ENCODE data around the gene CNST.
"Not testable (repeated sequence)": the region's sequence is repeated elsewhere in the genome, so short reads cannot be mapped to it uniquely, and the experiment has no call there.

CNST gene

DNA sequence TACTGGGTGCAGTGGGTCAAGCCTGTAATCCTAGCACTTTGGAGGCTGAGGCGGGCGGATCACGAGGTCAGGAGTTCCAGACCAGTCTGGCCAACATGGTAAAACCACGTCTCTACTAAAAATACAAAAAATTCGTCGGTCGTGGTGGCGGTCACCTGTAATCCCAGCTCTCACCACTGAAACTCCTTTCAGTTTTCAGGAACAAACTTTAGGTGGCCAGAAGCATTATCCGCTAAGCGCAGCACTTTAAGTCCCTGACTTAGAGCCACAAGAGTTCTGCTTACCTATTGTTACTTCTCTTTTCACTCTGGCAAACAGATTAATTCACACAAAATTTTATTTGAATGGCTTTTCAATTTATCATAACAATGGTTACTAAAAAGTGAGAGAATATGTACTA lies 5.4 kb upstream of the CNST start:
- DNase-seq: not testable (repeated sequence)

DNA sequence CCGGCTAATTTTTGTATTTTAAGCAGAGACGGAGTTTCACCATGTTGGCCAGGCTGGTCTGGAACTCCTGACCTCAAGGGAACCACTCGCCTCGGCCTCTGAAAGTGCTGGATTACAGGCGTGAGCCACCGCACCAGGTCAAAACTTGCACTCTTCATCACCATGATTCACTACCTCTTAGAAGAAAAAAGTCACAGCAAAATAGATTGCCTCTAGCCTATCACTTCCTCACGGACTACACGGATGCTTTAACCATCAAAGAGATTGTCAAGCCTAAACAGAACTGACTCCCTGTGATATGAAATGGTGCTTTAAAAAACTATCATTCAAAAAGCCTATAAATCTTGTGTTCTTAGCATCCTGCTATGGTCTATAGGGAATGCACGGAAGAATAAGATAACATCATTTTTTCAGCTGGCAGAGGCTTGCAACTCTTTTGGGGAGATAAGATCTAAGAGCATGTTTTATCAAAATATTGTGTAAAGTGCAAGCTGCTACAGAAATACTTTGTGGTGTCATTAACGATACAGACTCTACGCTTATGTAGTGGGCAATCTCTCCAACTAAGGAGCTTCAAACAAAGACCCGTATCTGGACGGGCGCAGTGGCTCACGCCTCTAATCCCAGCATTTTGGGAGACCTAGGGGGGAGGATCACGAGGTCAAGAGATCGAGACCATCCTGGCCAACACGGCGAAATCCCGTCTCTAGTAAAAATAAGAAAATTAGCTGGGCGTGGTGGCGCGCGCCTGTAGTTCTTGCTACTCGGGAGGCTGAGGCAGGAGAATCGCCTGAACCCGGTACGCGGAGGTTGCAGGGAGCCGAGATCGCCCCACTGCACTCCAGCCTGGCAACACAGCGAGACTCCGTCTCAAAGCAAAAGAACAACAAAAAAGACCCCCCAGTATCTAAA lies 1.2 kb upstream of the CNST start:
- DNase-seq: no peak

DNA sequence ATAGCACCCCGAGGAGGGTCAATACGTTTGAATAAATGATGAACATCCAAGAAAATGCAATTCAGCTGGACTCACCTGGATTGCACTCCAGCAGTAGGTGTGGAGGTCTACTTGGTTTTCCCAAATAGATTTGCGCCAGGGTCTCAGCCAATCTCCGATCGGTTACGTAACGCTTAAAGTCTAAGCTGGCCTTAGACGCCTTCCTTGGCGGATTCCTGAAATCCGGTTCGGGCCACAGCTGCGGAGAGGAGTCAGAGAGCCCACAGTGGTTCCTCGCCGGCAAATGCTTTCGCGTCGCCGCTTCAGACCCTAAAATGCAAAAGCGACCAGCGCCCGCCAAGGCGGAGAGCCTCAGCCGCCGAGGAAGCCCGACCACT lies 517 bp upstream of the CNST start:
- no peak for DNase-seq

DNA sequence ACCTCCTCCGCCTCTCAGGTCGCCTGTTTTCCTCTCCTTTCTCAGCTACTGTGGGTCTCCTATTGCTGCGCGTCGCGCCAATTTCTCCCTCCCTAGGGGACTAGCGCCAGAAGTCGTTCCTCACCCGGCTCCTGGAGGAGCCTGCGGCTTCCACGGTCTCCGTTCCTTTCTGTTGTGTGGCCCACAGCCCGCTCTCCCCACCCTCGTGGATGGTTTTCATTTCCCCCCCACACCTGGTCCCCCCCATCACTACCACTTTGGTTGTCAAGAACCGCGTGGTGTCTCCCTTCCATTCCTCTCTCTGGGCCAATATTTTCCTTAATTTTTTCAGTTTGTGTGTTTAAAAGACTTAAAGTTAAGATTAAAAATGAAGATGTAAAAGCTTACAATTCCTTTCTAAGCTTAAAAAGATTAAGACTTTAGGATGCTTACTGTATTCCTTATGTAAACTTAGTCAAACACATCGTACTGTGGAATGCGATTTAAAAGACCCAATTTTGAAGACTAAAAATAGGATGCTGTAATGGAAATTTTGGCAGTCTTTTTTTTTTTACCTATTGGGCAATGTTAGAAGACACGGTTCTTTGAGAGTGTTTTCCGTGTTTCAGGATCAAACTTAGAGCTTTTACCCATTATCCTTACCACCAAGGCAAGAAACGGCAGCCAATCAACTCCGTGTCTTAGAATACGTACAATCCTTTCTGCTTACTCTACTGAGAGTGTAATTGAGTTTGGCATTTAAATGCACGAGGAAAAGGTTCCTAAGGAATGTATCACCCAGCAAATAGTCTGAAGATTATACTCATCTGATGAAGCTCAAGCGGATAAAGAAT lies 773 bp downstream of the CNST start:
- peak; percentile 79 for DNase-seq

DNA sequence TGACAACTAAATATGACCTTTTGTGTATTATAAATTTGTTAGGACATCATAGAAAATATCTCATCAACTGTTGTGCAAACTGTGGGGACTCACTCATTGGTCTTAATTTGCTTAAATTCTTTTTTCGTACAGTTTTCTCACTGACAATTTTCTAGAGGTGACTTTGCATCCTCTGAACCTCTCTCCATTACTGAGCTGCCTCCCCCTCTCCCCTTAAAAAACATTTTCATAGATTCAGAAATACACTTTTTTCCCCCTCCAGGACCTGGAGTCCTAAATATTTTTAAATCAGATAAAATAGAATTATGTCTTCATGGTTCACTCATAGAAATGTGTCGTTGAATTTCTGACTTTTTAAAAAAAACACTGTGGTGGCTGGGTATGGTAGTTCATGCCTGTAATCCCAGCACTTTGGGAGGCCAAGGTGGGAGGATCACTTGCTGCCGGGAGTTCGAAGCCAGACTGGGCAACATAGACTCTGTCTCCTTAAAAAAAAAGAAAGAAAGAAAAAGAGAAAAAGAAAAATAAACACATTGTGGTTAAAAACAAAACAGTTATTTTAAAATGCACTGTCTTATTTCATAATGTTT lies 1.5 kb downstream of the CNST start:
- DNase-seq: peak; percentile 60

DNA sequence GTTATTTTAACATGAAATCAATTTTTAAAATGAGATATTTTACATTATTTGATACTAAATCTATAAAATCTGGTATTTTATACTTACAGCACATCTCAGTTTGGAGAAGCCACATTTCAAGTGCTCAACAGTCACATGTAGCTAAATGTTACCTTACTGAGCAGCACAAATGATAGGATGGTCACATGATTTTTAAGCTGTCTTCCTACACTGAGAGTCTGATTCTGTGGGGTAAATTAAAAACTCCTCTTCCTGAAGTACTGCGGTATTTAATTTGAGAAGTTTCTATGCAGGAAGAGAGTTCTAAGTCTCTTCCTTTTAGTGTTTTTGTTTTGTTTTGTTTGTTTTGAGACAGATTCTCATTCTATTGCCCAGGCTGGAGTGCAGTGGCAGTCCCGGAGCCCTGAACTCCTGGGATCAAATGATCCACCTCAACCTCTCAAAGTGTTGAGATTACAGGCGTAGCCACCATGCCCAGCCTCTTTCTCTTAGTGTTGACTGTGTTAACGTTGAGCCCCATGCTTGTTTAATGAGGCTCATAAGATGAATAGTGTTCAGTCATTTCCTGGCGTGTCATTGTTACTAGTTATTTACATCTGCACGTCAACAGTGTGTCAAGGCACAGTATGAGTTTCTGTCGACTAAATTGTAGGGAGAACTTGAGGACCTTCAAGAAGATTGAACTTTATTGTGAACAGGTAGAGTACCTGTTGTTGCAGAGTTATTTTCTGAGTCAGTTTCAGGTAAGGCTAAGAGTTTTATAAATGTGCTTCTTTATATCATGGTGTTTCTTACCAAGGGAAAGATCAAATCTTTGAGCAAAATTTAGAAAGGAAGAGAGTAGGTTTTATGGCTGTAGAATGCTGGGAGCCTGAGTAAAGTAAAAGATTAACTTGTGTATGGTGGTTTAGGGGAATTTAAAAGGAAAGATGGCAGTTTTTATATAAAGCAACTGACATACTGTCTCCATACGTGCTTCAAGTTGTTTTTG lies 3.3 kb downstream of the CNST start:
- peak; percentile 27 for DNase-seq

DNA sequence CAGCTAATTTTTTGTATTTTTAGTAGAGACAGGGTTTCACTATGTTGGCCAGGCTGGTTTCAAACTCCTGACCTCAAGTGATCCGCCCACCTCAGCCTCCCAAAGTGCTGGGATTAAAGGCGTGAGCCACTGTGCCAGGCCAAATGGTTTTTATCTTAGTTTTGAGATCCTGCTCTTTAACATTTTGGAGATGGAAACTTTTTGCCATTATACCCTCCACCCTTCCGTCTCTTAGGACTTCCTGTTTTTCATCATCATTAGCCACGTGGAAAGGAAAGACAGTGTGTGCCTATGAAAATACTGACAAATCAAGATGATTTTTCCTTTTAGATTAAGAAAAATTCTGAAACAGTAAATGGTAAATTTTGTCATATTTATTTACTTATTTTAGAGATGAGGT lies 5.1 kb downstream of the CNST start:
- DNase-seq: peak; percentile 79

DNA sequence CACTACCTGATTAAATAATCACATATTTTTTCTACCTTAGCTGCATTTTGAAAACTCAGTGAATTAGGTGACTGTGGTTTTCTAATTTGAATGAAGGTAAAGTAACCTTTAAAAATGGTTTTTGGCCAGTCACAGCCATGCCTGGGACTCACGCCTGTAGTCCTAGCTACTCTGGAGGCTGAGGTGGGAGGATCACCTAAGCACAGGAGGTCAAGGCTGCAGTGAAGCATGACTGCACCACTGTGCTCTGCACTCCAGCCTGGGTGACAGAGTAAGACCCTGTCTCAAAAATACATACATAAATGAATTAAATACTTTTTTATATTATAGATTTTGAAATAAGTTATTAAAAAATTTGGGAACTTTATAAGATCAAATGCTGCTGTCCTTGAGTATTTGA lies 5.7 kb downstream of the CNST start:
- DNase-seq: no peak

DNA sequence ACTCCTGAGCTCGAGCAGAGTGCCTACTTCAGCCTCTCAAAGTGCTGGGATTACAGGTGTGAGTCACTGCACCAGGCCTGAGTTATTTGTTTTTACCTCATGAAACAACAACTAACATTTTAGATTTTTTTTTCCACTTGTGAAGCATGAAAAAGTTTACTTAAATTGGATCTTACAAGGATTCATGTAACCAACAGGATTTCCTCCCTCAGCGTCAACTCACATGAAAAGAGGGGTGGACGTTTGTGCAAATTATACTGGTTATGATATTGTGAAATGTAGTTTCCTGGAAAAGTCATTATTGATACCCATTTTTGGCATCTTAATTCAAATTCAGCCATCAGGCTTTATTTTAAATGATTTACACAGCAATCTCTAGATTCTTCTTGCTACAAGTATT lies 6.5 kb downstream of the CNST start:
- peak; percentile 45 for DNase-seq

DNA sequence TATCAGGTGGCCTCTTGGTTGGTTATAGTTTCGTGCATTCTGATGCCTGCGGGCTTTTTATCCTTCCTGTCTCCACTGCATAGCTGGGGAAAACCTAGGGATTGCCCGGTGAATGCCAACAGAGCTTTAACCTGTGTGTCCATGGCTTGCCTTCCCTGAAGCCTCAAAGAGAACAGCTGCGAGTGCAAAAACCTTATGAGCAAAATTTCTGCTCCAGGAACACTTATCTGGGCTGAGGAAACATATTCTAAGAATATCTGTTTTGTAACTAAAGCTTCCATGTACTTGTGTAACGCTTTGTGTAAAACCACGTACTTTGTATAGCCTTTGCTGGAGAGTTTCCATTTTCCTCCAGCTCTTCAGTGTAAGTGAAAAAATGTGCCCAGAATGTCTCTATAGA lies 7.2 kb downstream of the CNST start:
- peak; percentile 65 for DNase-seq

DNA sequence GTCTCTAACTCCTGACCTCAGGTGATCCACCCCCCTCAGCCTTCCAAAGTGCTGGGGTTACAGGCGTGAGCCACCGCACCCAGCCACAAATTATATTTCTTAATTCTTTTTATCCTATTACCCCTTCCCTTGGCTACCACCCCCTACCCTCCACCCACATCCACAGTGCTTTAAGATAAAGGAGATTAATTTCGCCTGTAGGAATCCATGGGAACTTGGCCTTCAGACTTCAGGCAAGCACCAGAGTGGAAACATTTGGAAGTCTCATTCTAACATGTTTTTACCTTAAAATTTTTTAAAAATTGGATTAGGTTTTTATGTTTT lies 10.4 kb downstream of the CNST start:
- peak; percentile 66 for DNase-seq

DNA sequence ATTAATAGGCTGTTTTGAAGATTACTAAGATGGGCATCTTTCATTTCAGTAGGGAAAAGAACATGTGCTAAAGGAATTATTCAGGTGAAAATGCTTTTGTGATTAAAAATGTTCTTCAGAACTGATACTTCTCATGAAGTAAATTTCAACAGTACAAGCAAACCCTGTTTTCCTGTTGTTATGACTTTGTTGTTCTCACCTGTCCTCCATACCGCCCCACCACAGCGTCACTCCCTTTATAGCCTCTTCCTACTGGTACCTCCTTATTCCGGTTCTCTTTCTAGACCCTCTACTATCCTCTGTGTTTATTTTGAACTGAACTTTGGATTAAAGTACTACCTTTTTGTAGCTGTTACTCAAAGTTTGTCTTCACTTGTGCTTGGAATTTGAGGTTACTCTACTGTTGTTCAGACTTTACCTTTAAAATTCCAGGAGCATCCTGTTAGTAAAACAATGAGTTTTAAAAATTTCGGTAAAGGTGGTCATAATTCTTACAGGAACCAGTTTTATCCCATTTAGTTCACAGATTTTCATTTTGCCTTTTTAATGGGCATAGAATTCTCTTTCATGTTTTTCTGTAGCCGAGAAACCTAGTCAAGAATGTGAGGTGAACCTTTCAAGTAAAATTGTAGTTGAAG lies 10.9 kb downstream of the CNST start:
- DNase-seq: peak; percentile 66

DNA sequence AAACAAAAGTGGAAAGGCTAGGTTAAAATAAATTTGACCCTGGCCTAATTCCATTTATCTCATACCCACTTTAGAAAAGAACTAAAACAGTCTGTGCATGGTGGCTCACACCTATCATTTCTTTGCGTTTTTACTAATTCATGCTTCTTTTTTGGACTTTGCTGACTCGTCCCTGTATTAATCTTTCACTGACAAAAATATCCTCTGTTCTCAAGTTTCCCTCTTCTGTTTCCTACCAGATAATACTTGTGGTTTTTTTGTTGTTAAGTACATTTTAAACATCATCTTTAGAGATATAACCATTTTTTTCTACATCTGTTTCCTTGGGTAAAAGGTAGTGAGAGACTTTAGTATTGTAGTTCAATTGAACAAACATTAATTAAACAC lies 11.5 kb downstream of the CNST start:
- DNase-seq: peak; percentile 93

DNA sequence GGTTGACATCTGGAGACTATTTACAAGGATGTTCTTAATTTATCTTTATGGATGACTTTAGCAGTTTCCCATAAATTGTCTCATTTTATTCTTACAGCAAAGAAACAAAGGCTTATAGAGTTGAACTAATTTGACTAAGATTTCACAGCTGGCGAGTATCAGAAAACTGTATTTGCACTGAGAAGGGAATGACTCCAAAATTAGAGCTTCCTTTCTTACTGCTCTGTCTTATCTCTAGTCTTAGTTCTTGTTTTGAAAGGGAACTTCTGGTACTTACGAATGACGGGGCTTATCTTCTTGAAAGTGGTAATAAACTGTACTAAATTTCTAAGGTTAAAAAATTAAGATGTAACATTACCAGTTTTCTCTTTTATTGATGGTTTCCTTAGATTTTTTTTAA lies 13.6 kb downstream of the CNST start:
- peak; percentile 86 for DNase-seq

DNA sequence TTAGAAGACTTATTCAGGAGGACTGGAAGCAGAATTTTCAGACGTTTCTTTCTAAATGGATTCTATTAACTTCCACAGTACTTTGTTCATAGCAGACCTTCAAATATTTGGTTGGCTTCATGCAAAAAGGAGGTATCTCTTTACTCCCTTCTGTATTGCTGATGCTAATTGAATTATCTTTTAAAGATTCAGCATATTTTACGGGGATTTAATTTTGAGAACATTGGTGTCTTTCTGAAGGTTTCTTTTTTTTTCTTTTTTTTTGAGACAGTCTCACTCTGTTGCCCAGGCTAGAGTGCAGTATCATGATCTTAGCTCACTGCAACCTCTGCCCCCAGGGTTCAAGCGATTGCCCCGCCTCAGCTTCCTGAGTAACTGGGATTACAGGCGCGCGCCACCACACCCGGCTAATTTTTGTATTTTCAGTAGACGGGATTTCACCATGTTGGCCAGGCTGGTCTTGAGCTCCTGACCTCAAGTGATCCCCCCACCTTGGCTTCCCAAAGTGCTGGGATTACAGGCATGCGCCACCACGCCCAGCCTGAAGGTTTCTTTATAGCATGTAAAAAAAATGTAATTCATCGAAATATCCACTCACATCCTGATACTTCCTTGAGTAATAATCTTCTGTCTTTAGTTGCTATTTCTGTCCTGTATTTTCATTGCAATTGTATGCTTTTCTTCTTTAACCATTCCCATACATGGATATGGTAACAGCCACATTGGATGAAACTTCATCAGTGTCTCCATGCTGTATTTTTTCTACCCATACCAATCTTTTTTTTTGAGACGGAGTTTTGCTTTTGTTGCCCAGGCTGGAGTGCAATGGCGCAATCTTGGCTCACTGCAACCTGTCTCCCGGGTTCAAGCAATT lies 14.5 kb downstream of the CNST start:
- peak; percentile 43 for DNase-seq

DNA sequence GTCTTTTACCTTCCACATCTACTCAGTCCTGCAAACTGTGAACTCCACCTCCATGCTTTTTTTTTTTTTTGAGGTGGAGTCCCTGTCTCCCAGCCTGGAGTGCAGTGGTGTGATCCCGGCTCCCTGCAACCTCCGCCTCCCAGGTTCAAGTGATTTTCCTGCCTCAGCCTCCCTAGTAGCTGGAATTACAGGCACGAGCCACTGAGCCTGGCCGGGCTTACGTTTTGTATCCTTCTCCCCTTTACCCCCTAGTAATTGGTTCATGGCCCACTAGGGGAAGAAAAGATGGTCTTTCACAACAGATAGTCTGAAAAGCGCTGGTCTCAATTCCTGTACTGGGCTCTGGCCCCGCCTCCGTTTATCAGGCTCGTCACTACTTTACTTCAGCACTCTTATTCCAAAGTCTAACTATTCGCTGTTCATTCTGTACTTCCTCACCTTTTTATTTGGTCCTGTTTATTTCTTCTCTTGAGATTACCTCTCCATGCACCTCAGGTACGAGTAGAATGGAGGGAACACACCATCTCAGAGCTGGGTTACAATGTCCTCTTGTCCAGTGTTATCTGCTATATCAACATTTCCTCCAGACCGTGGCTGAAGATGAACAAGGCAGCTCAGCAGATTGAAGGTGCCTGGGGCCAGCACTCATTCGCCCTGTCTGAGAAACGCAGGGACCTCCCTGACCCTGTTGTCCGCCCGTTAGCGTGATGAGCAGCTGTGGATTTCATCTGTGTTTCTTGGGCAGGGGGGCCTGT lies 16.2 kb downstream of the CNST start:
- DNase-seq: no peak

DNA sequence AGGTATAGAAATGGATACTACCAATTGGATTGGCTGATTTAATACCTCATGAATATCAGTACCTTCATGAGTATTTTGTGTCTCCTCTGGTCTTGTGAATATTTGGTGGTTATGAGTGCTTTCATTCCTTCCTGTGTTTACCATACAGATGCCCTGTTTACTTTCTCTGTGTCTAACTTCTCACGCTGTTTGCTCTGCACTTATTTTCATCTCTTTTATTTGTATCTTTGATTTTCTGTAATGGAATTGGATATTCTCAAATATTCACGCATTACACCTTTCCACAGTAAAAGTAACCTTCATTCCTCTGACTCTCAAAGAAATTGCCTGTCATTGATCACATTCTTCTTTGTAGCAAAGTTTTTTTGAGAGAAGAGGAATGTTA lies 16.8 kb downstream of the CNST start:
- no peak for DNase-seq

DNA sequence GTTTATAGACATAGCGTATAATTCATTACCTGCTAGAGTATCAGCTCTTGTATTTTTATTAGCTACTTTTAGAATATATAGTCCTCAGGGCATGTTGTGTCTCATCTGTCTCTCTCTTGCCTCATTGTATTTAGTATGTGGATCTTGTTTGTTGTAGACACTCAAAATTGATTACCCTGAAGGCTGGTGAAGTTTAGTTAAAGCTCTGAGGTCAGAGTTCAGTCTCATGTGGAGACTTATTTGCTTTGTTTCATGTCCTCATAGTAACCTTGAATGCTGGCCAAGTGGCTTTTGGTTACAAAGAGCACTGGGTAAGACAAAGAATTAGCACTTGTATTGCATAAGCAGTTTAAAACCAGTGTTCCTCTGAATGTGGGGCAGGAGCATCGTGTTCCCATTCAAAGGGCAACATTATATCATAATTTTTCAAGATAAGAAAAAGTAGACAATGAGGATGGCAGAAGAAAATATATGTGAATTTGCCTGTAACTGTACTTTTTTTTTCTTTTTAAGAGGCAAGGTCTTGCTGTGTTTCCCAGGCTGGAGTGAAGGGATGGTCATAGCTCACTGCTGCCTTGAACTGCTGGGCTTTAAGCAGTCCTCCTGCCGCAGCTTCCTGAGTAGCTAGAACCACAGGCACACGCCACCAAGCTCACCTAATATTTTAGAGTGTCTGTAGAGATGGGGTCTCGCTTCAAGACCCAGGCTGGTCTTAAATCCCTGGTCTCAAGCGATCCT lies 17.4 kb downstream of the CNST start:
- peak; percentile 32 for DNase-seq

DNA sequence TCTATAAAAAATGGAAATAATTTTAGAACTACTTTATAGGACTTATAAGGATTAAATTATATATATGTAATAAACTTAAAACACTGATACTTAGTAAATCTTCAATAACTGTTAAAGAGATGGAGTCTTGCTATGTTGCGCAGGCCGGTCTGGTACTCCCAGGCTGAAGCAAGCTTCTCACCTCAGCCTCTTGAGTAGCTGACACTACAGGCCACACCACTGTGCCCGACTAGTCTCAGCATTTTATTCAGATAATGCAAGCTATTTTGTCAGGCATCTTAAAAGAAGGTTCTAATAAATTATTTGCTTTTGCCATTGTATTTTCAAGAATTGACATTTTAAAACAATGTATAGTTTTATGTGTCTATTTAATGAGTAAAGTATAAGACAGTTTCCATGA lies 20.8 kb downstream of the CNST start:
- DNase-seq: peak; percentile 56

DNA sequence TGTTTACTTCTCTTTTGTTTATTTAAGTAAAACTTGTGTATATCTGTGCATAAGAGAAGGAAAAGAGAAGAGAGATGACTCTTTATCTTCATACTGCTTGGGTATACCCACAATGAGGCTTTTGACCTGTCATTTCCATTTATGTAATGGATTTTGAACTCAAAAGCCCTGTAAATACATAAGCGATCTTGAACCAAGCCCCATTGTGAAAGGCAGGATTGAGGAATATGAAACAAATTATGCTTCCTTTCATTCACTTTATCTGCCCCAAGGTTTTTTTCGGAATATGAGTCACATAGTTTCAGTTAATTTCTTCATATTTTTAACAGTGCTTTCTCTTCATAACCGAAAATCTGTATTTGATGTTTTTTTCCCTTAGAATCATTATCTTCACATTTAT lies 21.4 kb downstream of the CNST start:
- peak; percentile 73 for DNase-seq

All from OCI-M1 (cell line).